ENCODE data around the gene COLEC12. TPM values are rescaled to one million over a fixed set of nuclear protein-coding genes. Genes with fewer than 3 reads are reported as not detected.

COLEC12 gene
- total RNA-seq, 1 donor from 2014 or later: 9.1 TPM

DNA sequence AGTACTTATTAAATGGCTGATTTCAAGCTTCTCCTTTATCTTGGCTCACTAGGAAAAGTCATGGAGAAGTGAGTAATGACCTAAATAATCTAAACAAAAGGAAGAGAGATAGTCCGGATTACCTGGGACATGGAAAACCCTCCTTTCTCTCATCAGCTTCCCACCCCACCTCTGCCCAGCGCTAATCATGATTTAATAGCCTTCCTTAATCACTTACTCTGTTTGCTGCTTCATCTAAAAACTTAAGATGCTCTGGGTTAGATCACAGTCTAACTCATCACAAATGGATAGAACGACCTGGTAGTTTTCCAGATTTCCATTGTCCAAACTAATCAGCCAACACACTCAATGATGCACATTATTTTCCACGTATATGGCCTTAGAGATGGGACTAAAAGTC, 144.8 kb downstream of the COLEC12 start:
- ATAC-seq (ENCODE audit: poor library complexity) (no peak), DNase-seq (no peak)
- intact Hi-C loops (cut with DNase I): no loop called here

DNA sequence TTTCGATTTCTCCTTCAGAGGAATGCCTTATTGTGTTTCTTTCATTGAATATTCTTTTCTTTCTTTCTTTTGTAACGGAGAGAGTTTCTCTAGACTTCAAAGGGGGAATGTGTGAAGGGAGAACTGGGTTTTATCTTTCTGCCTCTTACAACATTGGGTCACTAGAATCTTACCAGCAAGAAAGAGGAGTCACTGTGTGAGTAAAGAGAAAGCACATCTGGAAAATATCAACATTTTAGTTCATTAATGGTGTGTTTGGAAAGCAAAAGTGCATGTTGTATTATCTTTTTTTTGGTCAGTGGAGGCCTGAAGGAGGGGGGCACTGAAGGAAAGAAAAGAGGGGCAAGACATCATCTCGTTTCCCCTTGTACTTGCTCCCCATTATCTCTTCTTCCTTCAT, 146.0 kb downstream of the COLEC12 start:
- no peak for DNase-seq
- intact Hi-C loops (cut with DNase I): no loop called here
- no peak for ATAC-seq (ENCODE audit: poor library complexity)

DNA sequence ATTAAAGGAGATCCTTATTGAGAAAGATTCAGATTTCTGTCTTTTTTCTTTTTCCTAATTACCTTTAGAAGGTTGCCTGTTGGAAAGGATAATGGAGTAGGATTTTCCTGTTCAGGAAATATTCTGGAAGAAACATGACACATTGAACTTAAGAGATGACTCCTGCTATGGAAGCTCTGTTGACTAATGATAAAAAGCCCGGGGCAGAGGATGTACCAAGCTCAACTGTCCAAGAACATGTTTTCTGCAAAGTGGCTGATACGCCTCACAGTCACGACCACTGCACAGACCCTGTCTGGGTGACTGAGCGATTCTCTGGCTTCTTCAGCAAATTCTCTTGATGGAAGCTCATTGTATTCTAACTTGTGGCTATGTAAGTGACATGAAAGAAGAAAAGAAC, 146.5 kb downstream of the COLEC12 start:
- DNase-seq (no peak), ATAC-seq (ENCODE audit: poor library complexity) (no peak)
- intact Hi-C loops (cut with DNase I): no loop called here

DNA sequence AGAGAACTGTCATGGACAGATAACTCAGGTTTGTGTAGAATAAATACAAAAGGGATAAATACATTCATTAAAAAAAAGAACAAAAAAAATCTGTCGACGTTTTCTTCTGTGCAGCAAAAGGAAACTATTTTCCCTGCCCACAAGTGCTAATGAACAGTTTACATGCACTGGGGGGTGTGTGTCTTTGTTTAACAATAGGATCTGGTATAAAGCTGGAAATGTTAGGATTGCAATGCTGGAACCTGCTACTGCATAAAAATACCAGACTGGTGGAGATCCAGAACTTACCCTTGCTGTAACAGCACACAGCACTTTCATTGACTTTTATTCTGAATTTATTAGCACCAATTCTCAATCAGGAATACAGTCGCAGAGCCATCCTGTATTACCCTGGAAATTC, 148.1 kb downstream of the COLEC12 start:
- no peak for ATAC-seq (ENCODE audit: poor library complexity)
- no peak for DNase-seq
- intact Hi-C loops (cut with DNase I): no loop called here

DNA sequence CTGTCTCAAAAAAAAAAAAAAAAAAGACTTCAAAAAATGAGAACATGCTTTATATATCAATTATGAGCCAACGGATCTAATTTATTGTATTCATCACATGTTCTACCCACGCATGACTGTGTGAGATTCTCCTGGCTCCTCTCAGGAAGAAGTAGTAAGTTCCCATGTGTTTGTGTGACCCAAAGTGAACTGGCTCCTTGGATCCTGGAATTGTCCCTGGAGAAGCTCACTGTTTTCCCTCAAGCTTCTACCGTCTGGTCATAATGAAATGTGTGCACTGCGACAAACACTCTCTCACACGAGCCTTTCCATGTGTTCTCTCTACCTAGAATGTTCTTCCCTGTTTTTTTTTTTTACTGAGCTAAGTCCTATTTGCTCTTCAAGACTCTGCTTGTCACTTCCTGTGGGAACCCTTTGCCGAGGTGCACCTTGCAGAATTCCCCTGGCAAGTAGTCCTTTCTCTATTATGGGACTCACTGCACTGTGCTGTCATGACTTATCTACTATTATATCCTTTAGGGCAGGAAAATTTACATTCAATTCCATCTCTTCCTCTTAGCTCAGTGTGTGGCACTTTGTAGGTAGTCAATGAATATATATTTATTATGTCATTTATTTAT, 149.4 kb downstream of the COLEC12 start:
- intact Hi-C loops (cut with DNase I): no loop called here
- DNase-seq (no peak), ATAC-seq (ENCODE audit: poor library complexity) (no peak)

DNA sequence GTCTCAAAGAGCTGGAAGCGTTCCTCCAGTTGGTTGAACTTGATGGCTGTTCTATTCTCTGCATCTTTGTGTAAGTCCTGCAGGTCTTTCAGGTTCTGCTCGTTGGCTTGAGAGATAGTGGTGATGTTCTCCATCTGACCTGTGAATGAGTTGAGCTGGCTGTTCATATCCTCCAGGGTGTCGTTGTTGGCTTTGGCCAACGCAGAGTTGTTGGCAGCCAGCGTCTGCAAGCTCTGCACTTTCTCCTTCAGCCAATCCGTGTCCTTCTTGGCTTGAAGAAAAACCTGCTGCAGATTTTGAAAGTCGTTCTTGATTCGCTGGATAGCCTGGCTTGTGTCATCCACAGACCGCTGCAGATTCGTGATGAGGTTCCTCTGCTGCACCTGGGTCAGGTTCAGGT, 153.9 kb downstream of the COLEC12 start:
- DNase-seq: no peak
- no peak for ATAC-seq (ENCODE audit: poor library complexity)
- intact Hi-C loops (cut with DNase I): no loop called here

DNA sequence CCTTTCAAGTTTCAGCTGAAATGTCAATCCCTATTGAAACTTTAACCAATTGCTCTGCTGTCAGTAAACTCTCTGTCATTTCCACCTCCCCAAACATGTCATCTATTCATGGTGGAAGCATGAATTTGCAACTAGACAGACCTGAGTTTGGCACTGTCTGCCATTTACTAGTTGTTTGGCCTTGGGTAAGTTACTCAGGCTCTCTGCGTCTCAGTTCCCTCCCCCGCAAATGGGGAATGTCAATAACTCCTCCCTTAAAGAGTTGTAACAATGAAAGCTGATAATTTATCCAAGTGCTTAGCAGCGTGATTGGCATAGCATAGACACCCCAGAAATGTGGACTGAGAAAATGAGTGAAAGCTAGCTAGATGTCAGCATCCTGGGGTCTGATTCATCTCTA, 159.4 kb downstream of the COLEC12 start:
- no peak for ATAC-seq (ENCODE audit: poor library complexity)
- DNase-seq: no peak
- intact Hi-C loops (cut with DNase I): no loop called here

DNA sequence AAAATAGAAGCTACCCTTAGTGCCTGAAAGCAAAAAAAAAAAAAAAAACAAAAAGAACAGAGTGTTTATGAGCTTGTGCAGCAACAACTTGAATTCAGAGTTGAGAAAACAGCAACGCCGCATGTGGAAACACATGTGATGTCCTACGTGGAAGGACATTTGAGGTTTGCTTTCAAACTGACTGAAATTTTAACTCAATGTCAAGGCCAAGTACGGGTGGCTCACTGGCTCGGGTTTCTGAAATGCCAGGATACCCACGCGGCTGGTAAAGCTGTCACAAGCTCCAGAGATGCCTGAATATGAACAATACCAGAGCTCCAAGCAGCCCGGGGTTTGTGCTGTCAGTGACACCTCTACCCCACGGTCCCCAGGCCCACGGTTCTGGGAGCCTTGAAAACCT, 160.5 kb downstream of the COLEC12 start:
- intact Hi-C loops (cut with DNase I): no loop called here
- DNase-seq: no peak
- no peak for ATAC-seq (ENCODE audit: poor library complexity)

DNA sequence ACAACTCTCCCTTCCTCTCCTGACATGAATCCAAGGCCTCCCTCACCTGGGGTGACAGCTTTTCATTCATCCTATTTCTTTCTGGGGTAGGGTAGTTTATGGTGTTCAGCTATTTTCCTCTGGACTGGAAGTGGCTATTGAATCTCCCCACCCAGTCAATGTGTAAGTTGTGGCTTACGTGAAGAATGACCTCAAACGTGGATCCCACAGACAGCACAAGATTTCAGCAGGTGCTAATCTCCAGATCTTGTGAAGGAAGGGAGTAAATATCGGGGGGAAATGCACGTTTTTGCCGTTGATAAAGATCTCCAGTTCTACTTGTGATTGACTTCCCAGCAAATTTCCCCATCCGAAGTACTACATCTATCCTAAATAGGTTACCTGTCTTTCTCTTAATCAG, 161.3 kb downstream of the COLEC12 start:
- no peak for ATAC-seq (ENCODE audit: poor library complexity)

DNA sequence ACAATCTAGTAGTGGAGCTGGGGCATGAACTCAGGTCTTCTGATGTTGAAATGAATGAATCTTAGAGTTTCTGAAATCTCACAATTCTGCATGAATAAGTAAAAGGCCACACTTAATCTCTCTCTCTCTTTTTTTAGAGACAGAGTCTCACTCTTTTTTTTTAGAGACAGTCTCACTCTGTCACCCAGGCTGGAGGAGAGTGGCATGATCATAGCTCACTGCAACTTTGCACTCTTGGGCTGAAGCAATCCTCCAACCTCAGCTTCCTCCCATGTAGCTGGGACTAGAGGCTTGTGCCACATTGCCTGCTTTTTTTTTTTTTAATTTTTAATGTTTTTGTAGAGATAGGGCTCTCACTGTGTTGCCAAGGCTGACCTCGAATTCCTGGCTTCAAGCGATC, 163.8 kb downstream of the COLEC12 start:
- no peak for ATAC-seq (ENCODE audit: poor library complexity)
- intact Hi-C loops (cut with DNase I): no loop called here
- DNase-seq: no peak

More for the DNA sequence above, 161.3 kb downstream of the COLEC12 start:
- intact Hi-C loops (cut with DNase I): no loop called here
- DNase-seq: no peak

DNA sequence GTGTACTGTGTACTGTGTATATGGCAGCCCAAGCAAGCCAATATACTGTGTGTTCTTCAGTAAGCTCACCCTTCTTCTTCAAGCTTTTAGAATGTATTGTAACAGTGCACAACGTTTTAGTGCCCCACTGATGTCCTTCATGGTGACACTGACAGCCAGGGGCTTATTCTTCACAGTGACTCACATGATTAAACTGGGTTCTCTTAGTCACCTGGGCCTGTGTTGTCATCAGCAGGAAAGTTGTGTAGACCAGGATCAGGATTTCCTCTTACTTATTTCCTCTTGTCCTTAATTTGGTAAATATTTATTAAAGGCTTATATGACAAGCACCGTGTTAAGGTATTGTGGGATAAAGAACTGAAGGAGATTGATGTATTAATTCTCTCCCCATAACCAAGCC, 164.8 kb downstream of the COLEC12 start:
- no peak for ATAC-seq (ENCODE audit: poor library complexity)
- DNase-seq: no peak
- intact Hi-C loops (cut with DNase I): no loop called here

DNA sequence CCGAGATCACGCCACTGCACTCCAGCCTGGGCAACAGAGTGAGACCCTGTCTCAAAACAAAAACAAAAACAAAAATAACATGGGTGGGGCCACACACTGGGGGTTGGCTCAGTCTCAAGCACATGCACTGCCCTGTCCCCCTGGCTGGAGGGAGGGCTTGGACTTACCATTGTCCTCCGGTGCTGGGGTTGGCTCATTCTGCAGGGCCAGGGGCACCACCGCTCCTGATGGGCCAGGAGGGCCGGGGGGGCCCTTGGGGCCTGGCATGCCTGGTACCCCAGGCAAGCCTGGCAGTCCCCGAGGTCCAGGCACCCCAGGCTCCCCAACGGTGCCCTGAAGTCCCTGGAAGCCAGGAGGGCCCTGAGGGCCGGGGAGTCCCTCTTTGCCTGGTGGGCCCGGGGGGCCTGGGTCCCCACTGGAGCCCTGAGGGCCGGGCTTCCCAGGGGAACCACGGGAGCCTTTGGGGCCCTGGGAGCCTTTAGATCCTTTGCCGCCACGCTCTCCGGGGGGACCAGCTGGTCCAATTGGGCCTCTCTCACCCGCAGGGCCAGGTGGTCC, 165.8 kb downstream of the COLEC12 start:
- intact Hi-C loops (cut with DNase I): no loop called here
- DNase-seq (no peak), ATAC-seq (ENCODE audit: poor library complexity) (no peak)

DNA sequence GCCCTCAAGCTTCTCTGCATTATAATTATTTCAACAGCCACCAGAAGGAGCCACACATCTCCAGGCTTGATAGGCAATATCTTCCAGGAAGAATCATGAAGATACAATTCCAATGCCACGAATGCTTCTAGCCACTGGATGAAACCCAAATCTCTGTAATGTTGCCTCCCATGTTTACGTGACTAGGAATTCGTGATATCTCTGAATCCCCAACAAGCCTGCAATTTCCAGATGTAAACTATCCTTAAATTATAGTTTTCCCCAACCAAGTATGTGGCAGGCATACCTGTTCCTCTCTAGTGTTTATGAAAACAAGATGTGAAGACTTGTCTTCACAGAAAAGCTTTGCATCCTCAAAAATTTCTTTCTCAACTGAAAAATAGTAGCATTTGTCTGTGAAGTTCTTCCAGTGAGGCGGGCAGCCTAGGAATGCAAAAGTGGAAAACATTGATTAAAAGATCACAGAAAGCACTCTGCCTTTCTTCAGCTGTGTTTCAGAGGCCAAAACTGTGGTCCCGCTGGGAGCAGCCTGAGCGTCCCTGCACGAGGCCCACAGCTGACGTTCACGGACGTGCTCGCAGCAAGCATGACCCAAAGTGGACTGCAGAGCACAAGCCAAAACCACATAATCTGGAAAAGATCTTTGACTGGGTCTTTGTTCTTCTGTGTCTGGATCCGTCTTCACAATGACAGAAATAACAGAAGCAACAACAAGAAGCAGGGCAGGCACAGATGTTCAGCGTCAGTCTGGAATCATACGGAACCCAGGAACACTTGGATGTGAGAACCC, 167.6 kb downstream of the COLEC12 start:
- DNase-seq (peak; percentile 68), ATAC-seq (ENCODE audit: poor library complexity) (peak; percentile 79)
- intact Hi-C loops (cut with DNase I): no loop called here

DNA sequence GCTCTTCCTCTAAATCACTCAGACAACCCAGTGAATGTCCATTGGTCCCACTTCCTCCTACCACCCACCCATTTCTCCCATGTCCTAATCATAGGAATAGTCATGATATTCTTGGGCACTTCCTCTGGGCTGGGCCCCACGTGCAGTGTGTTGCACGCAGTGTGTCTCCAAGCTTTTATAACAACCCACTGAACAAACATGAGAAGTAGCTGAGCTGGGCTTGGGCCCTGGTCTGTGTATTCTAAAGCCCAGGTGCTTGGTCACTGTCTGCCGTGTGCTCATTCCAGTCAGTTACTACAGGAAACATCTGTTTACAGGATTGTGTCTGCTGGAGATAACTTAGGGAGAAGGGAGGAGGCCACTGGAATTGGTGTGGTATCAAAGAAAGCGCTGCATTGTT, 168.5 kb downstream of the COLEC12 start:
- DNase-seq: peak; percentile 55
- intact Hi-C loops (cut with DNase I): no loop called here
- ATAC-seq (ENCODE audit: poor library complexity): peak; percentile 29

DNA sequence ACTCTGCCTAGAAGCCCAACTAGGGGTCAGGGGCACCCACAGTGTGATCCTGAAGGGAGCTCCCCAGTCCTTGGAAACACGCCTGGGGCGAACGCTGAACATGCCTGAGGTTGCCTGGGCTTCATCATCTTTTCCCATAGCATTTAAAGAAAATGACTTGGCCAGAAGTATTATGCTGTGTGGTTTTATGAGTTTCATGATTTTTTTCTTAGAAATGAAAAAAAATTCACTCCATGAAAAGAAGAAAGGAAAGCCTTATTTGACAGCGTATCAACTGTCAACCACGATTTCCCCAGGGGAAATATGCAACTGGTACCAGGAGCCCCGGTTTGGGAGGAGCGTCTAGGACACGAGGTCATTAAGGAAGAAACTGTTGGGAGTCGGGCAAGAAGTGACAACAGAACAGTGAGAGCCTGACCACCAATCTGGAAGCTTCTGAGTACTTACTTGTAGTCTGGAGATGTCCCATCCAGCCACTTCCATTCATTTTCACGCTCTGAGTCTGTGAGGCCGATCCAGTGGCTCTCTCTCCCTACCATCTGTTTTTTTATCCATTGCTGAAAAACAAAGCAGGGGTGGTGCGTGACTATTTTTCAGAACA, 169.2 kb downstream of the COLEC12 start:
- no peak for ATAC-seq (ENCODE audit: poor library complexity)
- no peak for DNase-seq
- intact Hi-C loops (cut with DNase I): no loop called here

DNA sequence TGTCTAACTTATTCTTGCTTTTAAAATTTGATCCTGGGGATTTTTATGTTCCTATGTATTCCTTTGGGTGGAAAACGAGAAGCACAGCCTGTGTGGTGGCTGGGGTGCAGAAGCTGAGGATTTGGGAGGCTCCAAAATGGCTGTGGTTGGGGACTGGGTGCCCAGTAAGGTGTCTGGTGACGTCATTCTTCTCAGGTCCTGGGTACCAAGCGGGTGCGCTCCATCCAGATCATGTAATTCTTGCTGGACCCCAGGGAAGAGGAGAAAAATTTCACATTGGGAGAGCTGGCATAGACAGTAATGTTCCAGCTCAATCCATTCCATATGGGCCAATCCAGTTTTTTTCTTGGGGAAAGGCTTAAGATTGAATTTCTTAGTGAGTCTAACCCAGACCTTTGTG, 171.6 kb downstream of the COLEC12 start:
- intact Hi-C loops (cut with DNase I): no loop called here
- ATAC-seq (ENCODE audit: poor library complexity): no peak

DNA sequence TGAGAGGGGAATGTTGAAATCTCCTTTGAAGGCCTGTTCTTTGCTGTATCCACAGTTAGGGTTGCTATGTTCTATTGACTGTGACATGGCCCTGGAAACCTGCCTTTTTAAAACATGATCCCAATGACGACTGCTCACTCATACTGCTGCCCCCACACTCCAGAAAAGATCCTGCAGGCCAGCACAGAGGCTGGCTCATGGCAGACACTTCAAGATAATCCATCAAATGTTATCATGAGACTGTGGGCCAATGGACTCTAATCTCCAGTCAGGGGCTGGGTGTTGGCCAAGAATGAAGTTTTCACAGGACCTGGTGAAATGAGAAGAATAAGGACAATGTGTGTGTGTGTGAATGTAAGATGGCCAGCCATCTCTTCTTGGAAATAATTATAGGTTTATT, 173.7 kb downstream of the COLEC12 start:
- no peak for DNase-seq
- intact Hi-C loops (cut with DNase I): no loop called here
- no peak for ATAC-seq (ENCODE audit: poor library complexity)

More for the DNA sequence above, 171.6 kb downstream of the COLEC12 start:
- DNase-seq: no peak

DNA sequence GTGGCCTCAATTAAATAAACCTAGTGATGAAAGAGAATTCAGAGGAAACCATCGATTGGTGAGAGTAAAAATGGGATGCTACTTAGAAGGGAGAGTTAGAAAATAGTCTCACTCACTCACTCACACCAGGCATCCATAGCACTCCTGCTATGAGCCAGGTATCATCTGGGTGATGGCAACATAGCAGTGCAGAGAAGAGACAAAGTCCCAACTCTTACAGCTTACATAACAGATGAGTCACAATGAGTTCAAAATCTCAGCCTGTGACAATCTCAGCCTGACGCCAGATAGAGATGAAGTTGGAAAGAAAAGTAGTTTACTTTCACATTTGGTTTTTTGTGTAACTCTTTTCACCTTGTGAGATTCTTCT, 177.3 kb downstream of the COLEC12 start:
- peak; percentile 86 for ATAC-seq (ENCODE audit: poor library complexity)
- intact Hi-C loops (cut with DNase I): no loop called here
- no peak for DNase-seq

DNA sequence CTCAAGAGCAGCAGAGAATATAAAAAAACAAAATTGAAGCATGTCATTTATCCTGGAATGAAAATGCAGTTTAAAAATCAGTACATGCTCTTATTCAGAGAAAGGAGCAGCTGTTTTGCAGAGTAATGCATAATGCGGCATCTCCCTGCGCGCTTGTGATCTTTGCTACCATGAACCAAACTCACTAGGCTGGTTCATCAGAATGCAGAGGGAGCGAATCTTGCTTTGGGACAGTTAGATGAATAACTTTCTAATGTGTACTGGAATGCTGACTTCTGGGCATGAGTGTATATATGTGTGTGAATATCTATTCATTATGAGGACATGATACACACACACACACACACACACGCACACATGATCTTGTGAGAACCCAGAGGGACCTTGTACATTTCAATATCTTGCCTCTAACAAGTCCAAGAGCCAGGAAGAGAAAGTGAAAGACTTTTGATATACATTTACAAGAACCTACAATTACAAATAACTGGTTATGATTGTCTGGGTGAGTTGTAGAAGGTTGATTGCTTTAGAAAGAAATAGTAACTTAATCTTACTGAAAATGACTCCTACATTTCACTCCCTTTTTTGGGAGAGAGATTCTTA, 178.5 kb downstream of the COLEC12 start:
- intact Hi-C loops (cut with DNase I): no loop called here

DNA sequence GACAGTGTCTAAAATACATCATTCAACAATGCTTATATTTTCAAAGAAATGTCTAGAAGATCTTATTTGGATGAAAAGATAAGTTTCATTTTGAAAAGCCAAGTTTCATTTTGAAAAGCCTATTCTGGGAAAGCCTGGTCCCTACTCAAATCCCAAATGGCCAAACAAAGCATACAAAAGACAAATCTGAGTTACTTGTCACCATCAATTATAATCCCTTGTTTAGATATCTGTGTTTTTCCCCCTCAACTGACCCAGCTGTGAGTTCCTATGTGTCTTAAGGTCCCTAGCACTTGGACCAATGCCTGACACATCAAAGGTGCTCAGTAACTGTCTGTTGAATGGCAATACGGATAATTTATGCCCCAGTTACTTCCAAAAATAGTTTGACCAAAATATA, 180.3 kb downstream of the COLEC12 start:
- intact Hi-C loops (cut with DNase I): no loop called here
- ATAC-seq (ENCODE audit: poor library complexity): no peak
- DNase-seq: no peak

More for the DNA sequence above, 178.5 kb downstream of the COLEC12 start:
- ATAC-seq (ENCODE audit: poor library complexity) (no peak), DNase-seq (no peak)

Measured in Right ventricle myocardium superior (tissue), 1 donor.